Keratinocyte (primary cell): ENCODE data around the gene LNPEP. TPM values are rescaled to one million over a fixed set of nuclear protein-coding genes. Genes with fewer than 3 reads are reported as not detected.

Experiments
- DNase-seq: peaks from one replicate; pipeline ENCODE4 v3.0.0-alpha.2; 2011; ENCODE audit warnings: low read depth, missing footprints, low spot score
- FAIRE-seq: peaks from 2 replicates; lab custom pipeline; 2011; peaks lifted over from hg19 to GRCh38; lab: Jason Lieb, UNC
- H2AFZ ChIP-seq: 2 replicates; pipeline ENCODE4 v1.6.0; 2012; ENCODE audit warnings: low read length, control low read depth, inconsistent platforms; ENCODE audit not compliant: control insufficient read depth
- H3K27ac ChIP-seq: 2 replicates; pipeline ENCODE4 v1.5.1; 2011; ENCODE audit warnings: low read length; ENCODE audit not compliant: control insufficient read depth, insufficient read depth
- H3K27me3 ChIP-seq: 3 replicates; pipeline ENCODE4 v1.6.0; 2011; ENCODE audit warnings: low read length; ENCODE audit not compliant: control insufficient read depth, insufficient read depth; ENCODE audit errors: extremely low read depth
- H3K36me3 ChIP-seq, 2 experiments: 2 replicates in 1 of 2; 3 replicates in 1 of 2; pipeline ENCODE4 v1.5.1; 2011; ENCODE audit warnings: low read length in 2 of 2, mild to moderate bottlenecking in 1 of 2; ENCODE audit not compliant: control insufficient read depth in 2 of 2, insufficient read depth in 2 of 2; ENCODE audit errors: extremely low read depth in 1 of 2
- H3K4me1 ChIP-seq: 3 replicates; pipeline ENCODE4 v1.5.1; 2011; ENCODE audit warnings: low read length; ENCODE audit not compliant: control insufficient read depth, insufficient read depth; ENCODE audit errors: extremely low read depth
- H3K4me2 ChIP-seq: 3 replicates; pipeline ENCODE4 v1.6.0; 2011; ENCODE audit warnings: low read depth, low read length; ENCODE audit not compliant: control insufficient read depth, insufficient read depth; ENCODE audit errors: extremely low read depth
- H3K4me3 ChIP-seq, 3 experiments: fragments of 200-600 bp in 1 of 3; sonication (generic) in 1 of 3; 2 replicates in 2 of 3; 3 replicates in 1 of 3; pipeline ENCODE4 v1.5.1; 2011 to 2016; ENCODE audit warnings: low read length in 3 of 3, mild to moderate bottlenecking in 3 of 3, control low read depth in 2 of 3, inconsistent platforms in 1 of 3, low read depth in 1 of 3, mixed read lengths in 1 of 3, mixed run types in 1 of 3, moderate library complexity in 1 of 3; ENCODE audit not compliant: control insufficient read depth in 2 of 3, insufficient read depth in 2 of 3; ENCODE audit errors: extremely low read depth in 1 of 3
- H3K79me2 ChIP-seq: 2 replicates; pipeline ENCODE4 v1.6.0; 2012; ENCODE audit warnings: low read length; ENCODE audit not compliant: control insufficient read depth, insufficient read depth
- H3K9ac ChIP-seq: 3 replicates; pipeline ENCODE4 v1.6.0; 2011; ENCODE audit warnings: low read length; ENCODE audit not compliant: control insufficient read depth, insufficient read depth; ENCODE audit errors: extremely low read depth
- H3K9me1 ChIP-seq: 3 replicates; pipeline ENCODE4 v1.6.0; 2011; ENCODE audit warnings: low read length; ENCODE audit not compliant: control insufficient read depth, insufficient read depth; ENCODE audit errors: extremely low read depth
- H3K9me3 ChIP-seq: 2 replicates; pipeline ENCODE4 v1.5.1; 2012; ENCODE audit warnings: low read depth, low read length; ENCODE audit not compliant: control insufficient read depth
- H4K20me1 ChIP-seq: 3 replicates; pipeline ENCODE4 v1.6.0; 2011; ENCODE audit warnings: low read length; ENCODE audit not compliant: control insufficient read depth, insufficient read depth; ENCODE audit errors: extremely low read depth
- CTCF ChIP-seq, 3 experiments: IDR thresholded peaks in 1 of 3; conservative IDR thresholded peaks in 1 of 3; optimal IDR thresholded peaks in 1 of 3; 2 replicates in 2 of 3; 3 replicates in 1 of 3; pipeline versions ENCODE3 to v1.5.1; 2011; ENCODE audit warnings: low read length in 3 of 3, mild to moderate bottlenecking in 3 of 3, moderate library complexity in 2 of 3, control low read depth in 1 of 3, inconsistent platforms in 1 of 3; ENCODE audit not compliant: insufficient read depth in 2 of 3; ENCODE audit errors: extremely low read depth in 1 of 3
- EZH2 ChIP-seq: IDR thresholded peaks from one replicate; pipeline ENCODE4 v1.6.1; 2012; ENCODE audit warnings: inconsistent platforms, mild to moderate bottlenecking, low read length, moderate library complexity
- dilution Hi-C: fragments of 300-500 bp; cut with MboI; formaldehyde crosslinking; loops from one replicate; pipeline ENCODE4 v1.7.0; 2020; ENCODE audit warnings: low sequenced_read_pairs; ENCODE audit not compliant: extremely low pct_ligation_motif_present
- polyA plus RNA-seq, 5 experiments: library from polyadenylated mRNA; depleted of rRNA in 3 of 5; stranded (reverse) in 3 of 5; stranded (forward) in 1 of 5; unstranded in 1 of 5; fragments of >200 nt; gene quantifications; 1 replicate in 1 of 5; 2 replicates in 3 of 5; 3 replicates in 1 of 5; pipeline versions ENCODE4 v1.2.1 to v1.2.3, GENCODE V29; 2011 to 2012; ENCODE audit warnings: missing spikeins in 2 of 5, low read depth in 1 of 5, low replicate concordance in 1 of 5

Gene LNPEP
- polyA plus RNA-seq, 1 donor (not counting 4 experiments of a cell fraction or from before 2014, with no cell fraction given) = 26.6 TPM

- Histone ChIP-seq H3K79me2 (no peaks in the 10 kb centered on the region), H3K9me1 (no peaks in the 10 kb centered on the region), H3K27me3 (no peaks in the 10 kb centered on the region), H3K36me3 (peaks cover 0 to 2% of the 10 kb centered on the region in 2 experiments), H3K9ac (no peak overlapping the region), H3K27ac (no peak overlapping the region), H2AFZ (no peak overlapping the region), H3K4me3 (no peak overlapping the region), H4K20me1 (no peaks in the 10 kb centered on the region), H3K4me2 (no peak overlapping the region), H3K4me1 (no peaks in the 10 kb centered on the region), H3K9me3 (no peaks in the 10 kb centered on the region)
- DNase-seq (no peak), FAIRE-seq (no peak)
- TF ChIP-seq EZH2 = no peak
- dilution Hi-C loops = no loop called here
Observed at GRCh38 chr5:96902876-96903275, 33.0 kb upstream of the LNPEP start.

- H4K20me1 ChIP-seq = no peaks in the 10 kb centered on the region
- no peaks in the 10 kb centered on the region for H3K79me2 ChIP-seq
- H3K4me2 ChIP-seq = no peak overlapping the region
- H3K9me1 ChIP-seq = no peaks in the 10 kb centered on the region
- DNase-seq (no peak), FAIRE-seq (no peak)
- no peaks in the 10 kb centered on the region for H3K4me1 ChIP-seq
- no peak overlapping the region for H3K27ac ChIP-seq
- H3K36me3 ChIP-seq = peaks cover 0 to 2% of the 10 kb centered on the region in 2 experiments
- no peaks in the 10 kb centered on the region for H3K9me3 ChIP-seq
- no peak overlapping the region for H3K4me3 ChIP-seq
- H2AFZ ChIP-seq = no peak overlapping the region
- no peak for TF ChIP-seq EZH2
- TF ChIP-seq CTCF (optimal IDR thresholded peaks at IDR 0.05 in 1 of 3, IDR thresholded peaks at IDR 0.05 in 1 of 3, conservative IDR thresholded peaks at IDR 0.05 in 1 of 3; ENCODE audit: extremely low read depth in 1 of 3, insufficient read depth in 2 of 3, low read length in 3 of 3) = no peak
- no peak overlapping the region for H3K9ac ChIP-seq
- dilution Hi-C loops = no loop called here
- no peaks in the 10 kb centered on the region for H3K27me3 ChIP-seq
Observed at GRCh38 chr5:96903300-96903699, 32.6 kb upstream of the LNPEP start.
